B cell (primary cell): ENCODE measurements around the gene RNF157. TPM values are rescaled to one million over a fixed set of nuclear protein-coding genes. Genes with fewer than 3 reads are reported as not detected.

Experiments used
- ATAC-seq: fragments of 200-7000 bp; cut with Tn5 transposase; one replicate; pipeline ENCODE4 v1.10.0; 2021; ENCODE audit warnings: low read depth, mild to moderate bottlenecking, moderate number of reproducible peaks, moderate library complexity
- CTCF ChIA-PET: fragments of 350-600 bp; sonication (Branson Sonifier 250); formaldehyde crosslinking; loops from one replicate; lab custom pipeline; 2021; ENCODE audit warnings: antibody characterized with exemption, inconsistent platforms; lab: Charles Lee
- POLR2A ChIA-PET: fragments of 350-600 bp; sonication (Branson Sonifier 250); formaldehyde crosslinking; loops from one replicate; lab custom pipeline; 2021; ENCODE audit warnings: antibody characterized with exemption; lab: Charles Lee
- DNase-seq: peaks from one replicate; pipeline ENCODE4 v3.0.0; 2013
- H2AFZ ChIP-seq: 2 replicates; pipeline ENCODE4 v1.6.1; 2012; ENCODE audit warnings: mild to moderate bottlenecking, low read depth, low read length; ENCODE audit not compliant: insufficient read depth, poor library complexity, severe bottlenecking
- H3K27ac ChIP-seq, 2 donors: 1 replicate in 1 of 2; 2 replicates in 1 of 2; pipeline ENCODE4 v1.5.1; 2012 to 2013; ENCODE audit warnings: low read length in 2 of 2, mild to moderate bottlenecking in 2 of 2, moderate library complexity in 1 of 2
- H3K27me3 ChIP-seq, 4 experiments: fragments of 200-600 bp in 1 of 4; sonication (generic) in 1 of 4; replicated peaks in 1 of 4; 1 replicate in 2 of 4; 2 replicates in 2 of 4; pipeline versions ENCODE4 v1.6.1 to v1.7.0; 2013 to 2016; ENCODE audit warnings: low read length in 3 of 4, mild to moderate bottlenecking in 2 of 4, mixed read lengths in 1 of 4, moderate library complexity in 1 of 4; ENCODE audit not compliant: insufficient read depth in 4 of 4, control insufficient read depth in 3 of 4; ENCODE audit errors: control extremely low read depth in 1 of 4
- H3K36me3 ChIP-seq, 2 experiments: replicated peaks in 1 of 2; 1 replicate in 1 of 2; 2 replicates in 1 of 2; pipeline versions ENCODE4 v1.6.1 to v1.7.1; 2013; ENCODE audit warnings: low read length in 1 of 2; ENCODE audit not compliant: insufficient read depth in 2 of 2, control insufficient read depth in 1 of 2; ENCODE audit errors: control extremely low read depth in 1 of 2, extremely low read depth in 1 of 2
- H3K4me1 ChIP-seq, 2 donors: fragments of 200-600 bp in 1 of 2; sonication (generic) in 1 of 2; 1 replicate in 1 of 2; 2 replicates in 1 of 2; pipeline versions ENCODE4 v1.5.1 to v1.6.1; 2013 to 2017; ENCODE audit warnings: low read length in 2 of 2; ENCODE audit not compliant: control insufficient read depth in 2 of 2, insufficient read depth in 2 of 2
- H3K4me2 ChIP-seq: replicated peaks from 2 replicates; pipeline ENCODE3; 2012; ENCODE audit warnings: mild to moderate bottlenecking, low read depth, low read length; ENCODE audit not compliant: poor library complexity, severe bottlenecking
- H3K4me3 ChIP-seq, 5 experiments: fragments of 200-600 bp in 1 of 5; sonication (generic) in 1 of 5; 1 replicate in 3 of 5; 2 replicates in 2 of 5; pipeline versions ENCODE4 v1.5.1 to v1.7.0; 2011 to 2016; ENCODE audit warnings: low read length in 4 of 5, mild to moderate bottlenecking in 4 of 5, low read depth in 2 of 5, control low read depth in 1 of 5, moderate library complexity in 1 of 5; ENCODE audit not compliant: insufficient read depth in 1 of 5; ENCODE audit errors: control extremely low read depth in 1 of 5, extremely low read depth in 1 of 5
- H3K79me2 ChIP-seq: fragments of 200-600 bp; sonication (generic); one replicate; pipeline ENCODE4 v1.6.0; 2016; ENCODE audit warnings: low read length; ENCODE audit not compliant: control insufficient read depth, insufficient read depth
- H3K9ac ChIP-seq: fragments of 200-600 bp; sonication (generic); 2 replicates; pipeline ENCODE4 v1.6.1; 2017; ENCODE audit warnings: mild to moderate bottlenecking, low read length, moderate library complexity
- H3K9me3 ChIP-seq, 3 donors: one replicate each; pipeline versions ENCODE4 v1.6.1 to v1.7.1; 2013; ENCODE audit warnings: low read length in 2 of 3; ENCODE audit not compliant: control insufficient read depth in 2 of 3, insufficient read depth in 1 of 3; ENCODE audit errors: control extremely low read depth in 1 of 3
- H4K20me1 ChIP-seq: 2 replicates; pipeline ENCODE4 v1.6.0; 2012; ENCODE audit warnings: mild to moderate bottlenecking, low read length; ENCODE audit not compliant: insufficient read depth, control insufficient read depth, poor library complexity, severe bottlenecking
- H3K27ac Mint-ChIP-seq: one replicate; pipeline ENCODE4 v1.8.0; 2021; ENCODE audit warnings: mixed read lengths
- H3K27me3 Mint-ChIP-seq: one replicate; pipeline ENCODE4 v1.8.0; 2021; ENCODE audit warnings: mixed read lengths
- H3K4me1 Mint-ChIP-seq: one replicate; pipeline ENCODE4 v1.8.0; 2021; ENCODE audit warnings: mixed read lengths
- H3K4me3 Mint-ChIP-seq: one replicate; pipeline ENCODE4 v1.8.0; 2021; ENCODE audit warnings: mixed read lengths
- H3K9me3 Mint-ChIP-seq: one replicate; pipeline ENCODE4 v1.8.0; 2022; ENCODE audit warnings: mixed read lengths; ENCODE audit not compliant: insufficient read depth
- CTCF ChIP-seq: fragments of 200-600 bp; IDR thresholded peaks from one replicate; pipeline ENCODE4 v1.8.0; 2022; ENCODE audit warnings: antibody characterized with exemption, mild to moderate bottlenecking
- EZH2 ChIP-seq: IDR thresholded peaks from 2 replicates; pipeline ENCODE4 v1.6.1; 2012; ENCODE audit warnings: borderline replicate concordance, low read depth, mild to moderate bottlenecking, moderate library complexity, low read length; ENCODE audit not compliant: insufficient read depth, poor library complexity, severe bottlenecking
- WGBS: methylation state at CpG from one replicate; pipeline ENCODE4 v1.1.5; 2013; ENCODE audit warnings: missing lambda C conversion rate; ENCODE audit not compliant: insufficient coverage; 5-methylcytosine and 5-hydroxymethylcytosine counted together
- intact Hi-C: fragments of 100-400 bp; cut with micrococcal nuclease; formaldehyde crosslinking; loops from one replicate; pipeline ENCODE4 v1.10.0; 2022
- polyA plus RNA-seq: library from polyadenylated mRNA; depleted of rRNA; stranded (reverse); fragments of >200 nt; gene quantifications from 2 replicates; pipeline ENCODE4 v1.2.3, GENCODE V29; 2012
- total RNA-seq, 2 donors: library from RNA; stranded (reverse); fragments of 120-200 nt in 1 of 2; gene quantifications; 1 replicate in 1 of 2; 2 replicates in 1 of 2; pipeline versions ENCODE4 v1.2.3 to v1.2.4, GENCODE V29; 2013 to 2022

The RNF157 gene
- total and polyA plus RNA-seq, 2 donors (not counting 1 experiment from before 2014, with no cell fraction given): 0.54 to 1.2 TPM

- CTCF ChIA-PET: interaction anchor here (0.6 to 16.7 kb wide), 5 partner anchors 9 to 147 kb away, joined by 3 to 435 read pairs (median 22); no protein-coding TSS in a partner anchor
- H3K4me2 ChIP-seq: peak overlapping the region; percentile 92
- H3K9me3 Mint-ChIP-seq: no peaks in the 10 kb centered on the region
Observed at GRCh38 chr17:76270127-76270592, 29.9 kb upstream of the RNF157 start.

More at GRCh38 chr17:76270127-76270592, 29.9 kb upstream of the RNF157 start:
- no peaks in the 10 kb centered on the region for H3K27me3 Mint-ChIP-seq
- no peak for TF ChIP-seq CTCF
- no peak for TF ChIP-seq EZH2
- peaks cover 14% of the 10 kb centered on the region for H4K20me1 ChIP-seq
- peak overlapping the region; percentile 90 for H3K27ac Mint-ChIP-seq
- no peak overlapping the region for H3K9ac ChIP-seq
- H3K36me3 ChIP-seq: peaks cover 2 to 16% of the 10 kb centered on the region in 2 experiments
- H3K27me3 ChIP-seq: no peaks in the 10 kb centered on the region
- peaks cover 40% of the 10 kb centered on the region for H3K79me2 ChIP-seq
- POLR2A ChIA-PET: no interaction called here
- 77% methylated on average over 7 of the region's 26 CpGs for WGBS
- peak overlapping the region; percentile 94 to 97 for H3K27ac ChIP-seq
- intact Hi-C loops: loop anchor here (10.0 kb wide), 1 partner anchor 225 kb away; no protein-coding TSS in a partner anchor
- no peak for ATAC-seq
- no peak overlapping the region for H2AFZ ChIP-seq
- no peak overlapping the region for H3K4me3 ChIP-seq
- H3K4me1 Mint-ChIP-seq: peaks cover 73% of the 10 kb centered on the region
- DNase-seq: peak; percentile 59
- H3K9me3 ChIP-seq: peaks cover 0 to 5% (median 0%) of the 10 kb centered on the region in 3 donors
- peak overlapping the region; percentile 68 for H3K4me3 Mint-ChIP-seq
- H3K4me1 ChIP-seq: peaks cover 80 to 89% of the 10 kb centered on the region in 2 donors
